Calu3 (cell line): ENCODE measurements around the gene PLPPR2. TPM values are rescaled to one million over a fixed set of nuclear protein-coding genes. Genes with fewer than 3 reads are reported as not detected.

ENCODE experiments used
- BruUV-seq: library from RNA; stranded (reverse); fragments of 400-500 nt; replicated peaks from 2 replicates; lab custom pipeline; 2021; lab: Mats Ljungman, UMichigan
- CTCF ChIA-PET: fragments of 300-600 bp; sonication (Branson Sonifier 250); formaldehyde crosslinking; loops from one replicate; lab custom pipeline; 2022; ENCODE audit warnings: antibody characterized with exemption; lab: Charles Lee
- DNase-seq: peaks from one replicate; pipeline ENCODE4 v3.0.0; 2022
- H3K27ac Mint-ChIP-seq: one replicate; pipeline ENCODE4 v1.8.0; 2022; ENCODE audit warnings: mixed read lengths; ENCODE audit not compliant: unreplicated experiment
- H3K27me3 Mint-ChIP-seq: one replicate; pipeline ENCODE4 v1.8.0; 2022; ENCODE audit warnings: mixed read lengths; ENCODE audit not compliant: unreplicated experiment
- H3K36me3 Mint-ChIP-seq: one replicate; pipeline ENCODE4 v1.8.0; 2022; ENCODE audit warnings: mild to moderate bottlenecking, moderate library complexity, mixed read lengths; ENCODE audit not compliant: insufficient read depth, unreplicated experiment
- H3K4me1 Mint-ChIP-seq: one replicate; pipeline ENCODE4 v1.8.0; 2022; ENCODE audit warnings: mild to moderate bottlenecking, low read depth, mixed read lengths; ENCODE audit not compliant: unreplicated experiment
- H3K4me3 Mint-ChIP-seq: one replicate; pipeline ENCODE4 v1.8.0; 2022; ENCODE audit warnings: mild to moderate bottlenecking, low read depth, moderate library complexity, mixed read lengths; ENCODE audit not compliant: unreplicated experiment
- H3K9me3 Mint-ChIP-seq: one replicate; pipeline ENCODE4 v1.8.0; 2022; ENCODE audit warnings: low read depth, mixed read lengths; ENCODE audit not compliant: unreplicated experiment
- intact Hi-C: fragments of 100-400 bp; cut with micrococcal nuclease; formaldehyde crosslinking; loops from one replicate; pipeline ENCODE4 v1.10.0; 2022; ENCODE audit not compliant: unreplicated experiment
- total RNA-seq: library from RNA; stranded (reverse); gene quantifications from 2 replicates; pipeline ENCODE4 v1.2.3, GENCODE V29; 2022
- TF ChIP-seq, protein P1 (sequence below): fragments of 200-600 bp; IDR thresholded peaks from one replicate; pipeline ENCODE4 v1.8.0; 2022; ENCODE audit warnings: antibody characterized with exemption; ENCODE audit not compliant: unreplicated experiment

Gene PLPPR2
- total RNA-seq, 1 experiment from 2014 or later: 7.8 TPM

DNA sequence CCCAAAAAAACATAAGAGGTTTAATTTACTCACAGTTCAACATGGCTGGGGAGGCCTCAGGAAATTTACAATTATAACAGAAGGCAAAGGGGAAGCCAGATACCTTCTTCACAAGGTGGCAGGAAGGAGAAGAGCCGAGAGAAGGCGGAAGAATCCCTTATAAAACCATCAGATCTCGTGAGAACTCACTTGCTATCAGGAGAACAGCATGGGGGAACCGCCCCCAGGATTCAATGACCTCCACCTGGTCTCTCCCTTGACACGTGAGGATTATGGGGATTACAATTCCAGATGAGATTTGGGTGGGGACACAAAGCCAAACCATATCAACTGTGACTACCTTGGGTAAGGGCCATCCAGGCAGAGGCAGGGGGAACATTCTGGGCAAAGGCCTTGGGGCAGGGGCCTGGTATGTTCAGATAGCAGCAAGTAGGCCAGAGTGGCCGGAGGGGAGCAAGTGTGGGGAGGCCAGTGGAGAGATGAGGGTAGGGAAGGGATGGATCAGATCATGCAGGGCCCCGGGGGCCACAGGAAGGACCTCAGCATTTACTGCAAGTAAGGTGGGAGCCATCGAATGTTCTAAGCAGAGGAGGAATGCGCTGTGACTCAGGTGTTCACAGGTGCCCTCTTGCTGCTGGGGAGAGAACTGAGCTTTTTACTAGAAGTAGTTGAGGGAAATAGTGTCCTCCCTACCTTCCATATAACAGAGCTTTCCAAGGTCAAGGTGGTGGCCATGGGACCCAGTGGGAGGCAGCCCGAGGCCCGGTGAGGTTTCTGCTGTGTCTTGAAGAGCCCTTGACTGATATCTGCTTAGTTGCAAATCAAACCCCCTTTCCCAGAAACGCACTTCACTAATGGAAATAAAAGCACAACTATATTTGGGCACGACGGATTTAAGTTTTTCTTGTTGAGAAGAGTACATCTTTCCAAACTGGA lies 33.8 kb upstream of the PLPPR2 start:
- H3K9me3 Mint-ChIP-seq: no peaks in the 10 kb centered on the region

DNA sequence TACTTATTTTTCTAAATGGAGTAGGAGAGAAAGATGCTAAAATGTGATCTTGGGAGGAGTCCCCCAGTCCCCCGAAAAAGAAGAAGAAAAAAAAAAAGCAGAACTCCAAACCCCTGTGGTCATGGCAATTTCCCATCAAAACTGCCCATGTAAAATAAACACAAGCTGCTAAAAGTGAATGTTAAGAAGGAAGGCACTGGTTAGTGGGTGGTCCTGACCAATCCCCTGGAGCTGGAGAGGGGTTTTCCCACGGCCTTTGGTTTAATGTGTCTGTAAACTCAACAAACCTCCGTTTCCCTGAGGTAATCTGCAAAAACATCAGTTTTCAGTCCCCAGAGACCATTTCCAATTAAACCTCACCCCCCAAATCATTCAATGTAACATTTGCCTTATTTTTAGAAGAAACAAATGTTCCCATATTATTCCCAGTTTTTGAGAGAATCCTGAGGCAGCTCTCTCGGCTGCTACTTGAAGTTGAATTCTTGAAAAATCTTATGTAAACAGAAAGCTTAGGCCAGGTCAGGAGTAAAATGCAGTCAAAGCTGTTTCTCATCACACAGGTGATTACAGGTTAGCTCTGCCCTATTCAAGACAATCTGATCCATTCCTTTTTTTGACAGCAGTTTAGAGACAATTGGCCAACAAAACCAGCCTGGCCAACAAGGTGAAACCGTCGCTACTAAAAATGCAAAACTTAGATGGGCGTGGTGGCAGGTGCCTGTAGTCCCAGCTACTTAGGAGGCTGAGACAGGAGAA lies 32.8 kb upstream of the PLPPR2 start:
- no peaks in the 10 kb centered on the region for H3K36me3 Mint-ChIP-seq
- H3K4me1 Mint-ChIP-seq: peaks cover 26% of the 10 kb centered on the region
- no peak for DNase-seq
- CTCF ChIA-PET: interaction anchor here (0.5 kb wide), 1 partner anchor 68 kb away, joined by 3 read pairs; no protein-coding TSS in a partner anchor
- TF ChIP-seq, protein P1, sequence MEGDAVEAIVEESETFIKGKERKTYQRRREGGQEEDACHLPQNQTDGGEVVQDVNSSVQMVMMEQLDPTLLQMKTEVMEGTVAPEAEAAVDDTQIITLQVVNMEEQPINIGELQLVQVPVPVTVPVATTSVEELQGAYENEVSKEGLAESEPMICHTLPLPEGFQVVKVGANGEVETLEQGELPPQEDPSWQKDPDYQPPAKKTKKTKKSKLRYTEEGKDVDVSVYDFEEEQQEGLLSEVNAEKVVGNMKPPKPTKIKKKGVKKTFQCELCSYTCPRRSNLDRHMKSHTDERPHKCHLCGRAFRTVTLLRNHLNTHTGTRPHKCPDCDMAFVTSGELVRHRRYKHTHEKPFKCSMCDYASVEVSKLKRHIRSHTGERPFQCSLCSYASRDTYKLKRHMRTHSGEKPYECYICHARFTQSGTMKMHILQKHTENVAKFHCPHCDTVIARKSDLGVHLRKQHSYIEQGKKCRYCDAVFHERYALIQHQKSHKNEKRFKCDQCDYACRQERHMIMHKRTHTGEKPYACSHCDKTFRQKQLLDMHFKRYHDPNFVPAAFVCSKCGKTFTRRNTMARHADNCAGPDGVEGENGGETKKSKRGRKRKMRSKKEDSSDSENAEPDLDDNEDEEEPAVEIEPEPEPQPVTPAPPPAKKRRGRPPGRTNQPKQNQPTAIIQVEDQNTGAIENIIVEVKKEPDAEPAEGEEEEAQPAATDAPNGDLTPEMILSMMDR: no peak
- H3K4me3 Mint-ChIP-seq: no peak overlapping the region
- intact Hi-C loops: loop anchor here (10.0 kb wide), 1 partner anchor 52 kb away; the partner anchor contains the start of gene SWSAP1
- H3K27ac Mint-ChIP-seq: peak overlapping the region; percentile 23
- TSS peak; percentile 42 for BruUV-seq
- H3K27me3 Mint-ChIP-seq: no peaks in the 10 kb centered on the region
- H3K9me3 Mint-ChIP-seq: no peaks in the 10 kb centered on the region

More for the DNA sequence above, 33.8 kb upstream of the PLPPR2 start:
- TF ChIP-seq, protein P1: no peak
- no peak overlapping the region for H3K4me3 Mint-ChIP-seq
- no peaks in the 10 kb centered on the region for H3K36me3 Mint-ChIP-seq
- intact Hi-C loops: loop anchor here (10.0 kb wide), 1 partner anchor 53 kb away; the partner anchor contains the start of gene SWSAP1
- no peaks in the 10 kb centered on the region for H3K27me3 Mint-ChIP-seq
- peak overlapping the region; percentile 23 for H3K27ac Mint-ChIP-seq
- H3K4me1 Mint-ChIP-seq: peaks cover 26% of the 10 kb centered on the region
- BruUV-seq: no TSS peak
- CTCF ChIA-PET: interaction anchor here (0.7 to 0.9 kb wide), 2 partner anchors 12 to 23 kb away, joined by 3 read pairs; no protein-coding TSS in a partner anchor
- DNase-seq: no peak

DNA sequence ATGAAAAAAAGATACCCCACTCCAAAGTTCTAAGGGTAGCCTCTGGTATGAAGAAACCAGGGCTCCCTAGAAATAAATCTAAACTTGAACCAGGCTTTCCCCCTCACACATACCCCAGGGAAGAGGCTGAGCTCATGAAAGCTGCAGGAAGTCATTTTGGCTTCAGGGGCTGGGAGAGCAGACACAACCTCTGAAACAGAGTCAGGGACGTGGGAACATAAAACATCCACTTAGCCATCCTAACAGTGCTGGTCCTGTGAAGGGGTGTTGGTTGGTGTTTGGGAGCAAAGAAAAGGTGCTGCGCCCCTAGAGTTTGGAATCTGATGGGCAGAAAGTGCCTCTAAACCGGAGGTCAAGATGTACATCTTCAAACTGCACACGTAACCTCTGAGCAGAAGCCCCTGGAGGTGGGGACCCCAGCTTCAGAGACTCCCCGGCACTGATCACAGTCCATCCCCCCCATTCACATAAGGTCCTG lies 31.6 kb upstream of the PLPPR2 start:
- BruUV-seq: no TSS peak
- H3K4me1 Mint-ChIP-seq: peaks cover 26% of the 10 kb centered on the region
- intact Hi-C loops: loop anchor here (10.0 kb wide), 1 partner anchor 51 kb away; the partner anchor contains the start of gene SWSAP1
- H3K4me3 Mint-ChIP-seq: no peak overlapping the region
- H3K27me3 Mint-ChIP-seq: no peaks in the 10 kb centered on the region
- CTCF ChIA-PET: interaction anchor here (0.6 to 1.4 kb wide), 6 partner anchors 23 to 628 kb away, joined by 3 to 8 read pairs (median 3); partner anchors contain the start of genes CCDC159 and SWSAP1
- peak overlapping the region; percentile 23 for H3K27ac Mint-ChIP-seq
- DNase-seq: no peak
- TF ChIP-seq, protein P1: no peak
- H3K36me3 Mint-ChIP-seq: no peaks in the 10 kb centered on the region
- H3K9me3 Mint-ChIP-seq: no peaks in the 10 kb centered on the region
